Measurements from ENCODE around the gene KIFC3.
"Not testable (repeated sequence)": the region's sequence is repeated elsewhere in the genome, so short reads cannot be mapped to it uniquely, and the experiment has no call there.

KIFC3 gene

GRCh38 chr16:57803134-57803990, 1.1 kb upstream of the KIFC3 start:
- DNase-seq (ENCODE audit: low spot score) = peak; percentile 97

- no peak for DNase-seq (ENCODE audit: low spot score)
Observed at GRCh38 chr16:57801809-57802340, 416 bp downstream of the KIFC3 start.

DNA sequence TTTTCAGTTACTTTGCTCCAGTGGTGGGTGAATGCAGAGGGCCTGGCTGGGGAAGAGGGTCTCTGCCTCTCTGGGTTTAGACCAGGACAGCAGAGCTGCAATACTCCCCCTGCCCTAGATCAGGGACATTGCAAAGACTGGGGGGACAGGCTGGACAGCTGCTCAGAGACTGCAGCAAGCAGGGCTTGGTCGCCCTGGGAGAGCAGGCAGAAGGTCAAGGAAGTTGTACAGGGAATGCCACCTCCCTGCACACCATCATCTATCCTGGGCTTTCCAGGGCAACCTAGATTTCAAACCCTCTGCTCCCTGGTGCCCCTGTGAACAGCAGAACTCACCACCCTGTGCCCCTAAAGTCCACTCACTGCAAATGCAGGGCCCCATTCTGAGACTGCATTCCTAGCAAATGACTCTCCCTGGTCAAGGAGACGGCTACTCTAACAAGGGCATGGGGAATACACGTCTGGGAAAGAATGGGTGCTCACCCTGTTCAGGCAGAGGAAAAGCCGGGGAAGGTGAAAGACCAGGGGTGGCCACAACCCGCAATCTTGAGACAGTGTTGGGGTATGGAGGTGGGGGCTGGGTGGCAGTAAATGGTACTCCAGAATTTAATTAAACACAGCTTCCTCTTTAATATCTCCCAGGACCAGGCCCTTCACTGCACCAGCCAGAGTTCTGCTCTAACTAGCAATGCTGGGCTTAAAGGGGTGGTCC, 1.0 kb downstream of the KIFC3 start:
- no peak for DNase-seq (ENCODE audit: low spot score)

DNA sequence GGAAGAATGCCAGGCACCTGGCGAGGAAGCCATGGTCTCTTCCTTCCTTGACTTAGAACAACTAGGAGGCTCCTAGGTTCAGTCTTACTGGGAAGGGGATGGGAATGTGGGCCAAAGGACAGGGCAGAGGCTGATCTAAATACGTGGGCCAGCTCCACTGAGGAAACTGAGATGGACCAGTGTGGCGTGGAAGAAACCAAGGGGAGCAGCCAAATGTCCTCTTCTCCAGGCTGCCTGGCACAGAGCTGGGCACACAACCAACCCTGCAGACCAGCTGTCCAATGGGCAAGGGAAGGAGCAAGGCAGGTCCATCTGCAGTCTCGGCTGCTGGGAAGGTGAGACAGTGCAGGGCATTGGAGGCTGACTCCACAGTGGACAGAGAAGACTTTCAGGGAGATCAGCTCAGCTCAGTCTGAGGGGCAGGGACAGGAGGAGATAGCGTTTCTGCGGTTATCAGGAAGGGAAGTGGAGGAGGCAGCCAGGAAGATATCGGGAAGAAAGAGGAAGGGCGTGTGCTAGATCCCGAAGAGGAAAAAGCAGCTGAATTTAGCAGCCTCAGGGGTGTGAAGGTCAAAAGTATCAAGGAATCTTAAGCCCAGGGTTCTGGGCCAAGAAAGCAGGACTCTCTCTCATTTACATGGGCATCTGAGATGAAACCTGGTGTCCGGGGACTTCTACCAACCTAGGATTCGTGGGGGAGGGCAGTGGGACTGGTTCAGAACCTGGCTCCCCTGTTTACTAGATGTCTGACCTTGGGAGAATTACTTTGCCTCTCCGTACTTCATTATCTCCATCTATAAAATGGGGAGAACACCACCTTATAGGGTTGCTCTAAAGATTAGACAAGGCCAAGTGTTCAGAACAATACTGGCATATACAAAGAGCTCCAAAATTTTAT, 1.8 kb downstream of the KIFC3 start:
- no peak for DNase-seq (ENCODE audit: low spot score)

DNA sequence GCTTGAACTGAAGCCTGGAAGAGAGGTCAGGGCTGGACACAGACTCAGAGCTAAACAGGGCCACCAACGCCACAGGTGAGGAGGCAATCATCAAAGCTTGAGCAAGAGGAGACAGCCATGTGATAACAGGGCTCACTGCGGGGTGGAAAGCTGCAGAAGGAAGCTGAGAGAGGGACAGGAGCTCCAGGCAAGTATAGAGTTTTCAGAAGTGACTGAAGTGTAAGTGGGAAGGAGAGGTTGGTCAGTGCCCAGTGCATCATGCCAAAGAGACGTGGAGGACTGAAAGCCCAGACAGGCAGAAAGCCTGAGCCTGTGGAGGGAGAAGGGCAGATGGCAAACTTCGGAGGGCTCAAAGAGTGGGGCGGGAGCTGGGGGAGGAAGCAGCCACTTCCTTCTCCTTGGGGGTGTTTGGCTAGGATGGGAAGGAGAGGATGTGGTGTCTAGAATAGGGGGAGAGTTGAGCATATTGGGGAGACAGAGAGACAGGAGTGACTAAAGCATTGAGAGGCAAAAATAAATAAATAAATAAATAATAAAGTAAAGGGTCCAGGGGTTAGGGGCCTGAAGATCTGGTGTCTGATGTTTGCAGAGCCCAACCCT, 2.6 kb downstream of the KIFC3 start:
- no peak for DNase-seq (ENCODE audit: low spot score)

GRCh38 chr16:57798953-57799599, 3.2 kb downstream of the KIFC3 start:
- DNase-seq (ENCODE audit: low spot score) = no peak

DNA sequence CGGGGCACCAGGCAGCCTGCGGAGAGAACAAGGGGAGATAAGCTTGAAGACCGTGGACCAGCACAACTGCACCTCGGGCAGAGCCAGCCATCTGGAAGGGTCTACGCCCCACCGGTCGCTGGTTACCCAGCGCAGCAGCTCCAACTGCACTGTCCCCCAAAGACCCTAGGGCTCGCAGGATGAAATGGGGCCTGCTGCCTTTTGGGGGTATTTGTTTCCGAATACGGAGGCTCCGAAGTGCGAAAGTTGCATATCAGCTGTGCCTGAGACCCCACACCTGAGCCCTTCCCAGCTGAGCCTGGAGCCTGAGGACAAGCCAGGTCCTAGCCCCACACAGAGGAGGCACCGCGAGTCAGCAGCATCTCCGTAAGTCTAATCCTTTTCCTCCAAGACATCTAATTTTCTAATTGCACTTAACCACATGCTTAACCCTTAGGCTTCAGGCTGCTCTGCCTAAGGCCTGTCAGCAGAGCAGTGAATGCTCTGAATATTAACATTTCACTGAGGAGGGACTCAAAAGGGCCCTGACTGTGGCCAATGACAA, 4.0 kb downstream of the KIFC3 start:
- DNase-seq (ENCODE audit: low spot score) = no peak

DNA sequence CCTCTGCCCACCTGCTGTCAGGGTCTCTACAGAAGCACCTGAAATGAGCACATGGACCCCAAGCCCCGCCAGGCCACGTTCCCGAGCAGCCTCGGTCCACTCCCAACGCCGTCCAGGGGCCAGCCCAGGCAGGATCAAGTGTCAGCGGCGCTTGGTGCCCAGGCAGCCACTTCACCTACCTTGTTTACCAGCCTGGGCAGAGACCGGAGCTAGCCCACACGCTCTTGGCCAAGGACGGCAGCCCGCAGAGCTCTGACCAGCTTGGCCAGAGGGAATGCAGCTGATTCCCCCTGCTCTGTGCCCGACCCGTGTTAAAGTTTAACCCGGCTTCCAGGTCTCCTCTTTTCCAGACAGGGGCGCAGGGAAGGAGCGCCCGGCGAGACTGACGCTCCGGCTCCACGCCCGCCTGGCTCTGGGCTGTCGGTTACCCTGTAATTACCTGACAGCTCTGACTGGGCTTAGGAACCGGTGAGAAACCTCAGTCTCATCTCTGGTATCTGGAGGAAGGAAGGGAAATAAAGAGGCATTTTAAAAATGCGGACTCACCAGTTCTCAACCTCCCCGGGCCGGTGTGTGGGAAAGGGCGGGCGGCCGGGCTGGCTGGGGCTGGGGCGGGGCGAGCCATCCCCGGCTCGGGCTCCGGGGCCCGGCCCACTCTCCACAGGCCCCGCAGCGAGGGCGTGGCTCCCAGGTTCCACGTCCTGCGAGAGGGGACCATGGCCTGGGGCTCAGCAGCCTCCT, 4.6 kb downstream of the KIFC3 start:
- no peak for DNase-seq (ENCODE audit: low spot score)

- no peak for DNase-seq (ENCODE audit: low spot score)
Observed at GRCh38 chr16:57797216-57797525, 5.1 kb downstream of the KIFC3 start.

DNA sequence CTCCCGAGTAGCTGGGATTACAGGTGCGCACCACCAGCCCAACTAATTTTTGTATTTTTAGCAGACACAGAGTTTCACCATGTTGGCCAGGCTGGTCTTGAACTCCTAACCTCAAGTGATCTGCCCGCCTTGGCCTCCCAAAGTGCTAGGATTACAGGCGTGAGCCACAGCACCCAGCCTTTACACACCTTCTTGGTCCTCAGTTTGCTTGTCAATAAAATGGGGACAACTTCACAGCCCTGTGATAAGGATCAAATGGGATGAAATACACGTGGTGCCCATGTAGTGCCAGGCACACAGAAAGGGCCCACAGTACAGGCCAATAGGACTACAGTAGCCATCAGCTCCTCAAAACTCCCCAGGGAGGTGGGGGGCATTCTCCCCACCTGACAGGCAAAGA, 6.3 kb downstream of the KIFC3 start:
- DNase-seq (ENCODE audit: low spot score) = not testable (repeated sequence)

- no peak for DNase-seq (ENCODE audit: low spot score)
Observed at GRCh38 chr16:57795431-57795878, 6.8 kb downstream of the KIFC3 start.

GRCh38 chr16:57794849-57795430, 7.4 kb downstream of the KIFC3 start:
- DNase-seq (ENCODE audit: low spot score) = no peak

DNA sequence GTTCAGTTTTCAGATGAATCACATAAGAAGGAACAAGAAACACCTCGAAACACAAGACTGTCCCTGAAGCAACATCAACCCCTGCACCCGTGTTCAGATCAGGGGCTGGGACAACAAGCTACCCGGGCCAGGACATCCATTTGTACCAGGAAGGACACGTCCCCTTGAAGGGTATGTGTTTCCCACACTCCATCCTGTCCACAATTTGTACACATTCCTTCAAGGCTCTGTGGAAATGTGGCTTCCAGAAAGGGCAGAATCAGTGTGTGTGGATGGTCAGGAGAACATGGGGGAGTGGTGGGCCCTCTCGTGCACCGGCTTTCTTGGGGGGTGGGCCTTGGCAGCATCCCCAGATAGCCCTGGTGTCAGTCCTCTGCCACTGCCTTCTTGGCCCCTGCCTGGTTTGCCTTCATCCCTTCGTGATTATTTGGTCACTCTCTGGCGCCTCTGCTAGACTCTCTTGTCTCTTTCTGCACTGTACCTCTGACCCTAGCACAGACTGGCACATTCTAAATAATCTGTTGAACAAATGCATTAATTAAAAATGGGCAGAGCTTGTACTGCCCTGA, 10.3 kb downstream of the KIFC3 start:
- no peak for DNase-seq (ENCODE audit: low spot score)

DNA sequence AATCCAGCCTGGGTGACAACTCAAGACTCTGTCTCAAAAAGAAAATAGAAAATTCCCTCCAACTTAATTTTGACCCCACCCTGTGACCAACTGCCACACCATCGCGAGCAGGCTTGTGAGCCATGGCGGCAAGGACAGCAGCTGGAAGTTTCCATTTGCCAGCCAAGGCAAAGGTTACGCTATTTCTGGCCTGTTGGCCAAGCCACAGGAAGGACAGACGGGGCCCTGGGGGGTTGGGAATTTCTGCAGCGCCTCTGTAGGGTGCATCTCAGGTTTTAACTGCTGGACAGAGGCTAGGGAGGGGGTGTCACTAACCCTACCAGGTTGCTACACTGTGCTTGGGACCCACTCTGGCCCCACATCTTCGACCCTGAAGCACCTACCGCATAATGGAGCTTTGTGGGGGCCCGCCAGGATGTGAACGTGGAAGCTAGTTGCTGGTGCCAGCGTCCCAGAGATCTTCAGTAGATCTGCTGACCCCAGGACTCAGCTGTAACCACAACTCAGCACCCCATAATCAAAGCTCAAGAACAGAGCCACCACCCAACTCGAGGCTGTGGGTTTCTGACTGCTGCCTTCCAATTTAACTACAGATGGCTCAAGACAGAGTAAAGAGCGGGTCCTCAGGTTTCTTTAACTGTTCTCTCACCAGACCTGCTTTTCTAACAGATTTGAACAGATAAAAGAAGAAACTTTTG, 10.9 kb downstream of the KIFC3 start:
- no peak for DNase-seq (ENCODE audit: low spot score)

- no peak for DNase-seq (ENCODE audit: low spot score)
Observed at GRCh38 chr16:57788951-57789350, 13.3 kb downstream of the KIFC3 start.

GRCh38 chr16:57788252-57788841, 13.9 kb downstream of the KIFC3 start:
- DNase-seq (ENCODE audit: low spot score) = no peak

GRCh38 chr16:57787519-57787905, 14.8 kb downstream of the KIFC3 start:
- DNase-seq (ENCODE audit: low spot score) = no peak
